Activated T-cell treated with anti-CD3 and anti-CD28 coated beads, Interleukin-2, amount 50 U/mL, for 4 hours (primary cell): ENCODE measurements around the gene SIT1. TPM values are rescaled to one million over a fixed set of nuclear protein-coding genes. Genes with fewer than 3 reads are reported as not detected.
"Not testable (repeated sequence)": the region's sequence is repeated elsewhere in the genome, so short reads cannot be mapped to it uniquely, and the experiment has no call there.

Source experiments
- ATAC-seq, 2 donors: fragments of 200-7000 bp; cut with Tn5 transposase; one replicate each; pipeline ENCODE4 v1.10.0; 2021
- DNase-seq: peaks from one replicate; pipeline ENCODE4 v3.0.0-alpha.2; 2020
- H3K27me3 Mint-ChIP-seq: one replicate; pipeline ENCODE4 v1.8.0; 2021; ENCODE audit warnings: low read depth, mixed read lengths
- H3K36me3 Mint-ChIP-seq: one replicate; pipeline ENCODE4 v1.8.0; 2022; ENCODE audit warnings: mixed read lengths; ENCODE audit not compliant: insufficient read depth
- H3K4me1 Mint-ChIP-seq: one replicate; pipeline ENCODE4 v1.8.0; 2021; ENCODE audit warnings: low read depth, mixed read lengths
- H3K4me3 Mint-ChIP-seq: one replicate; pipeline ENCODE4 v1.8.0; 2021; ENCODE audit warnings: mild to moderate bottlenecking, moderate library complexity, mixed read lengths
- H3K9me3 Mint-ChIP-seq: one replicate; pipeline ENCODE4 v1.8.0; 2021; ENCODE audit warnings: mixed read lengths
- total RNA-seq, 3 donors: library from RNA; stranded (reverse); gene quantifications; one replicate each; pipeline ENCODE4 v1.2.1, GENCODE V29; 2021

Gene SIT1
- total RNA-seq, 3 donors from 2014 or later = 21.8 to 23.8 (median 22.9) TPM

- ATAC-seq (no peak), DNase-seq (no peak)
- Mint-ChIP-seq H3K36me3 (peaks cover 10% of the 10 kb centered on the region), H3K9me3 (peaks cover 3% of the 10 kb centered on the region), H3K4me3 (peak overlapping the region; percentile 87), H3K4me1 (peaks cover 70% of the 10 kb centered on the region), H3K27me3 (peaks cover 3% of the 10 kb centered on the region)
Measured at GRCh38 chr9:35658968-35659220, 8.2 kb upstream of the SIT1 start.

- Mint-ChIP-seq H3K36me3 (peaks cover 10% of the 10 kb centered on the region), H3K4me3 (peak within 1 kb of the TSS; percentile 87), H3K4me1 (peaks cover 68% of the 10 kb centered on the region), H3K27me3 (peaks cover 3% of the 10 kb centered on the region), H3K9me3 (peaks cover 3% of the 10 kb centered on the region)
- ATAC-seq (peak; percentile 61 to 65), DNase-seq (peak; percentile 77)
Measured at GRCh38 chr9:35658137-35658967, 7.6 kb upstream of the SIT1 start, which contains the start of gene CCDC107. CCDC107 (plus strand) TSS chr9:35658292; CDS start chr9:35658380, 88 bp downstream.

GRCh38 chr9:35657546-35658136 lies 6.9 kb upstream of the SIT1 start, which contains the start of gene RMRP:
RMRP (minus strand) TSS chr9:35658019.
- H3K4me1 Mint-ChIP-seq = peaks cover 61% of the 10 kb centered on the region
- ATAC-seq = peak; percentile 92 to 94
- H3K4me3 Mint-ChIP-seq = peak within 1 kb of the TSS; percentile 87
- peaks cover 3% of the 10 kb centered on the region for H3K9me3 Mint-ChIP-seq
- H3K27me3 Mint-ChIP-seq = peaks cover 3% of the 10 kb centered on the region
- peak; percentile 92 for DNase-seq
- H3K36me3 Mint-ChIP-seq = peaks cover 10% of the 10 kb centered on the region

GRCh38 chr9:35656831-35657545 lies 6.3 kb upstream of the SIT1 start:
- DNase-seq (no peak), ATAC-seq (peak in 1 of 2 donors; percentile 4)
- peaks cover 57% of the 10 kb centered on the region for H3K4me1 Mint-ChIP-seq
- H3K9me3 Mint-ChIP-seq = peaks cover 3% of the 10 kb centered on the region
- H3K4me3 Mint-ChIP-seq = peak overlapping the region; percentile 87
- H3K36me3 Mint-ChIP-seq = peaks cover 10% of the 10 kb centered on the region
- peaks cover 3% of the 10 kb centered on the region for H3K27me3 Mint-ChIP-seq

- Mint-ChIP-seq H3K4me3 (peak overlapping the region; percentile 87), H3K27me3 (peaks cover 3% of the 10 kb centered on the region), H3K9me3 (peaks cover 3% of the 10 kb centered on the region), H3K36me3 (peaks cover 8% of the 10 kb centered on the region), H3K4me1 (peaks cover 59% of the 10 kb centered on the region)
- DNase-seq (no peak), ATAC-seq (no peak)
Measured at GRCh38 chr9:35656348-35656747, 5.6 kb upstream of the SIT1 start.

- Mint-ChIP-seq H3K36me3 (peaks cover 2% of the 10 kb centered on the region), H3K4me1 (peaks cover 53% of the 10 kb centered on the region), H3K4me3 (no peak overlapping the region)
Measured at GRCh38 chr9:35653611-35654010, 2.9 kb upstream of the SIT1 start.

GRCh38 chr9:35652829-35653209 lies 2.1 kb upstream of the SIT1 start:
- H3K9me3 Mint-ChIP-seq = peaks cover under 1% of the 10 kb centered on the region
- ATAC-seq = no peak
- H3K4me3 Mint-ChIP-seq = no peak overlapping the region
- H3K27me3 Mint-ChIP-seq = peaks cover 1% of the 10 kb centered on the region
- H3K4me1 Mint-ChIP-seq = peaks cover 59% of the 10 kb centered on the region
- H3K36me3 Mint-ChIP-seq = peaks cover under 1% of the 10 kb centered on the region
- DNase-seq = no peak

More at GRCh38 chr9:35653611-35654010, 2.9 kb upstream of the SIT1 start:
- H3K9me3 Mint-ChIP-seq = peaks cover 3% of the 10 kb centered on the region
- ATAC-seq = no peak
- peaks cover 3% of the 10 kb centered on the region for H3K27me3 Mint-ChIP-seq
- DNase-seq = no peak

- no peak overlapping the region for H3K4me3 Mint-ChIP-seq
- DNase-seq (no peak), ATAC-seq (no peak)
- H3K9me3 Mint-ChIP-seq = no peaks in the 10 kb centered on the region
- no peaks in the 10 kb centered on the region for H3K27me3 Mint-ChIP-seq
- no peaks in the 10 kb centered on the region for H3K36me3 Mint-ChIP-seq
- peaks cover 59% of the 10 kb centered on the region for H3K4me1 Mint-ChIP-seq
Measured at GRCh38 chr9:35651956-35652828, 1.5 kb upstream of the SIT1 start.

GRCh38 chr9:35649431-35650340 lies 1.0 kb downstream of the SIT1 start:
- no peaks in the 10 kb centered on the region for H3K9me3 Mint-ChIP-seq
- peak overlapping the region; percentile 84 for H3K4me3 Mint-ChIP-seq
- ATAC-seq = peak; percentile 5 to 15
- peaks cover 66% of the 10 kb centered on the region for H3K4me1 Mint-ChIP-seq
- no peaks in the 10 kb centered on the region for H3K36me3 Mint-ChIP-seq
- no peaks in the 10 kb centered on the region for H3K27me3 Mint-ChIP-seq
- DNase-seq = peak; percentile 42

- DNase-seq = peak; percentile 87
- Mint-ChIP-seq H3K9me3 (no peaks in the 10 kb centered on the region), H3K4me1 (peaks cover 65% of the 10 kb centered on the region), H3K4me3 (peak overlapping the region; percentile 95), H3K27me3 (no peaks in the 10 kb centered on the region), H3K36me3 (no peaks in the 10 kb centered on the region)
- ATAC-seq = peak; percentile 88 to 90
Measured at GRCh38 chr9:35646533-35647265, 4.0 kb downstream of the SIT1 start.

- H3K4me1 Mint-ChIP-seq = peaks cover 64% of the 10 kb centered on the region
- no peaks in the 10 kb centered on the region for H3K27me3 Mint-ChIP-seq
- ATAC-seq (no peak), DNase-seq (no peak)
- H3K36me3 Mint-ChIP-seq = no peaks in the 10 kb centered on the region
- H3K4me3 Mint-ChIP-seq = peak overlapping the region; percentile 95
- H3K9me3 Mint-ChIP-seq = no peaks in the 10 kb centered on the region
Measured at GRCh38 chr9:35646153-35646532, 4.6 kb downstream of the SIT1 start.

- not testable (repeated sequence) for H3K27me3 Mint-ChIP-seq, H3K36me3 Mint-ChIP-seq, ATAC-seq, H3K9me3 Mint-ChIP-seq, DNase-seq
- peaks cover 63% of the 10 kb centered on the region for H3K4me1 Mint-ChIP-seq
- peak overlapping the region; percentile 95 for H3K4me3 Mint-ChIP-seq
Measured at GRCh38 chr9:35645736-35646135, 5.0 kb downstream of the SIT1 start.
